ENCODE measurements around the gene TMEM209.
"Not testable (repeated sequence)": the region's sequence is repeated elsewhere in the genome, so short reads cannot be mapped to it uniquely, and the experiment has no call there.

Gene TMEM209

GRCh38 chr7:130126840-130127239 is 78.4 kb downstream of the TMEM209 start:
- not testable (repeated sequence) for DNase-seq (ENCODE audit: low read depth)

DNA sequence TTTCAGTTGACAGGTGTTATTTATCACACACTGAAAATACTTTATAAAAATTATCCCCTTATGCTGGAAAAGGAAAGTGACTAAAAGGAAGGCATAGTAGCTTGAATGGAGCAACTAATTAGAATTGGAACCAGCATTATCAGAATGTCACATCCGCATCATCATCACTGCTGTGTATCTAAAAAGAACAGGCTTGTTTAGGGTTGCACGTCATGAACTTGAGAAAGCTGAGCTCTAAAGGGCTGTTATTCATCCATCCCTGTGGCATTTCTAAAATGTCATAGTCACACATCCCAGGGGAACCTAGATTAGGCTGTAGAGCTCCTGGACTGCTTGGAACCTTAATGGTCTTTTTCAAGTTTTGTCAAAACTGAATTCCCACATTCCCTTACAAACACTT is 80.5 kb downstream of the TMEM209 start:
- no peak for DNase-seq (ENCODE audit: low read depth)

GRCh38 chr7:130123501-130123900 is 81.7 kb downstream of the TMEM209 start:
- no peak for DNase-seq (ENCODE audit: low read depth)

DNA sequence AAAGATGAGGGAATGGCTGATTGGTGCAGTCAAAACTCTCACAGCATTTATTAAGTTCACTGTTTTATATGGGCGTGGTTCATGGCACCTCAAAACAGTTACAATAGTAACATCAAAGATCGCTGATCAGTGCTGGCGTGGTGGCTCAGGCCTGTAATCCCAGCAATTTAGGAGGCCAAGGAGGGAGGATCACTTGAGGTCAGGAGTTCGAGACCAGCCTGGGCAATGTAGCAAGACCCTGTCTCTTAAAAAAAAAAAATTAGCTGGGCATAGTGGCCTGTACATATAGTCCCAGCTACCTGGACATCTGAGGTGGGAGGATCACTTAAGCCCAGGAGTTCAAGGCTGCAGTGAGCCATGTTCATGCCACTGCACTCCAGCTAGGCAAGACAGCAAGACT is 86.4 kb downstream of the TMEM209 start:
- DNase-seq (ENCODE audit: low read depth) = no peak

DNA sequence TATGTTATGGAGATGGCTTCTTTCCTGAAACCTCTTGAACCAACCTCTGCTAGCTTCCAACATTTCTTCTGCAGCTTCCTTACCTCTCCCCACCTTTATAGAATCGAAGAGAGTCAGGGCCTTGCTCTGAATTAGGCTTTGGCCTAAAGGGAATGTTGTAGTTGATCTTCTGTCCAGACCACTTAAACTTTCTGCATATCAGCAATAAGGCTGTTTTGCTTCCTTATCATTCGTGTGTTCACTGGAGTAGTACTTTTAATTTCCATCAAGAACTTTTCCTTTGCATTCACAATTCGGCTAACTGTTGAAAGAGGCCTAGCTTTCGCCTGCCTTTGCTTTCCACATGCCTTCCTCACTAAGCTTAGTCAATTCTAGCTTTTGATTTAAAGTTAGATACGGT is 86.9 kb downstream of the TMEM209 start:
- DNase-seq (ENCODE audit: low read depth) = no peak

GRCh38 chr7:130114776-130115175 is 90.4 kb downstream of the TMEM209 start:
- DNase-seq (ENCODE audit: low read depth) = no peak
